Adrenal gland (tissue), 12 donors: ENCODE results near the gene PRDM16. TPM values are rescaled to one million over a fixed set of nuclear protein-coding genes. Genes with fewer than 3 reads are reported as not detected.
A peak's percentile ranks its signal among the peaks of the same experiment; 100 is the strongest.

ENCODE experiments used
- DNase-seq, 7 donors: peaks; one replicate each; pipeline ENCODE4 v3.0.0-alpha.2; 2019 to 2020
- H3K27ac ChIP-seq, 5 donors: fragments of 200-600 bp; sonication (generic) in 4 of 5; 1 replicate in 3 of 5; 2 replicates in 2 of 5; pipeline versions ENCODE4 v1.5.1 to v1.8.0; 2016 to 2020; ENCODE audit warnings: mild to moderate bottlenecking in 1 of 5
- H3K27me3 ChIP-seq: fragments of 200-600 bp; 2 replicates; pipeline ENCODE4 v1.8.0; 2021
- H3K36me3 ChIP-seq, 2 donors: fragments of 200-600 bp; replicated peaks in 1 of 2; 1 replicate in 1 of 2; 2 replicates in 1 of 2; pipeline versions ENCODE4 v1.5.1 to v1.8.0; 2018 to 2022
- H3K4me1 ChIP-seq, 2 donors: fragments of 200-600 bp; replicated peaks in 1 of 2; 1 replicate in 1 of 2; 2 replicates in 1 of 2; pipeline versions ENCODE4 v1.5.1 to v1.8.0; 2018 to 2021
- H3K4me3 ChIP-seq, 4 donors: fragments of 200-600 bp; sonication (generic) in 3 of 4; one replicate each; pipeline ENCODE4 v1.5.1; 2016 to 2018
- H3K9me3 ChIP-seq, 3 donors: fragments of 200-600 bp; sonication (generic) in 1 of 3; replicated peaks in 1 of 3; 1 replicate in 2 of 3; 2 replicates in 1 of 3; pipeline versions ENCODE4 v1.5.1 to v1.8.0; 2016 to 2021
- CTCF ChIP-seq, 6 experiments: fragments of 450-650 bp in 4 of 6; fragments of 200-600 bp in 2 of 6; sonication (generic) in 1 of 6; IDR thresholded peaks; 1 replicate in 5 of 6; 2 replicates in 1 of 6; pipeline versions ENCODE4 v1.5.1 to v1.8.0; 2016 to 2021; ENCODE audit warnings: antibody characterized with exemption in 6 of 6, mild to moderate bottlenecking in 2 of 6, moderate library complexity in 1 of 6
- POLR2A ChIP-seq, 2 donors: fragments of 450-650 bp; IDR thresholded peaks; one replicate each; pipeline ENCODE4 v1.6.1; 2017; ENCODE audit warnings: antibody characterized with exemption in 2 of 2, mild to moderate bottlenecking in 2 of 2, moderate library complexity in 1 of 2
- WGBS, 4 donors: extraction: QIAGEN DNeasy Blood & Tissue Kit in 2 of 4; methylation state at CpG; one replicate each; pipeline versions ENCODE4 v1.1.5 to v1.1.7; 2013 to 2017; 5-methylcytosine and 5-hydroxymethylcytosine counted together
- intact Hi-C, 2 donors: fragments of 100-400 bp; cut with DNase I; formaldehyde crosslinking; loops; one replicate each; pipeline versions ENCODE4 v1.14.1 to v1.15.0; 2022 to 2023
- polyA plus RNA-seq, 3 donors: library from polyadenylated mRNA; stranded (reverse); fragments of 200-250 nt in 2 of 3; fragments of 350-450 nt in 1 of 3; fragmentation: Illumina TruSeq in 1 of 3; extraction: RNeasy Lipid Tissue Mini Kit (QIAGEN cat#74804) in 1 of 3; gene quantifications; one replicate each; pipeline ENCODE4 v1.2.3, GENCODE V29; 2013 to 2014
- total RNA-seq, 9 donors: library from RNA; depleted of rRNA in 4 of 9; stranded (reverse); fragments of >200 nt in 4 of 9; fragments of 120-200 nt in 1 of 9; fragmentation: NEBNext Ultra II Directional in 1 of 9; extraction: Animal tissue kit (Norgen Biotek cat#: 25700) in 1 of 9; gene quantifications; one replicate each; pipeline versions ENCODE4 v1.1.0 to v1.2.4, GENCODE V29; 2013 to 2023
- donor health status: healthy with polysubstance abuse.
- donor health status: Bipolar disorder and iron deficiency.
- donor health status: DM: yes; HTN: yes; CAD: no.
- donor health status: DM: no; HTN: no; CAD: no.
- donor health status: DM: no; HTN: no; CAD: no.
- donor health status: DM: yes; HTN: yes; CAD: no.

Gene PRDM16
- total and polyA plus RNA-seq, 12 donors: 0.04 to 2.8 (median 0.61) TPM; not detected in 1

- Histone ChIP-seq H3K27me3 (peaks cover 4% of the 10 kb centered on the region), H3K27ac (no peak overlapping the region), H3K9me3 (no peaks in the 10 kb centered on the region), H3K4me3 (no peak overlapping the region), H3K36me3 (no peaks in the 10 kb centered on the region), H3K4me1 (no peaks in the 10 kb centered on the region)
- intact Hi-C loops: no loop called here
- no peak for DNase-seq
- WGBS, 4 donors: 63 to 77% (median 71%) methylated on average over 11 of the region's 11 CpGs
- no peak for TF ChIP-seq CTCF (IDR thresholded peaks at IDR 0.05)
- TF ChIP-seq POLR2A (IDR thresholded peaks at IDR 0.05): no peak
Observed at GRCh38 chr1:3364983-3365382, 296.0 kb downstream of the PRDM16 start.

GRCh38 chr1:3365523-3366125 is 296.6 kb downstream of the PRDM16 start:
- no peaks in the 10 kb centered on the region for H3K36me3 ChIP-seq
- no peaks in the 10 kb centered on the region for H3K4me1 ChIP-seq
- intact Hi-C loops: no loop called here
- peak overlapping the region in 2 of 5 donors; percentile 54 to 76 for H3K27ac ChIP-seq
- H3K27me3 ChIP-seq: peaks cover 4% of the 10 kb centered on the region
- TF ChIP-seq POLR2A (IDR thresholded peaks at IDR 0.05): no peak
- TF ChIP-seq CTCF (IDR thresholded peaks at IDR 0.05): no peak
- no peaks in the 10 kb centered on the region for H3K9me3 ChIP-seq
- no peak overlapping the region for H3K4me3 ChIP-seq
- 48 to 53% (median 51%) methylated on average over 6 to 22 of the region's 22 CpGs for WGBS, 4 donors
- no peak for DNase-seq

- WGBS, 4 donors: 53 to 72% (median 60%) methylated on average over 23 to 42 of the region's 42 CpGs
- H3K27ac ChIP-seq: peak overlapping the region in 2 of 5 donors; percentile 54 to 76
- H3K9me3 ChIP-seq: no peaks in the 10 kb centered on the region
- no peaks in the 10 kb centered on the region for H3K36me3 ChIP-seq
- peaks cover 4% of the 10 kb centered on the region for H3K27me3 ChIP-seq
- H3K4me3 ChIP-seq: no peak overlapping the region
- peak in 3 of 7 donors; percentile 9 to 27 (median 23) for DNase-seq
- intact Hi-C loops: no loop called here
- TF ChIP-seq POLR2A (IDR thresholded peaks at IDR 0.05): no peak
- TF ChIP-seq CTCF (IDR thresholded peaks at IDR 0.05): no peak
- H3K4me1 ChIP-seq: no peaks in the 10 kb centered on the region
Observed at GRCh38 chr1:3366126-3367051, 297.4 kb downstream of the PRDM16 start.

- no peaks in the 10 kb centered on the region for H3K36me3 ChIP-seq
- no peak overlapping the region for H3K4me3 ChIP-seq
- WGBS, 4 donors: 74 to 80% (median 77%) methylated on average over 11 of the region's 11 CpGs
- no peak for DNase-seq
- intact Hi-C loops: no loop called here
- H3K27me3 ChIP-seq: peaks cover 4% of the 10 kb centered on the region
- H3K4me1 ChIP-seq: no peaks in the 10 kb centered on the region
- TF ChIP-seq POLR2A (IDR thresholded peaks at IDR 0.05) (no peak), CTCF (IDR thresholded peaks at IDR 0.05) (no peak)
- no peaks in the 10 kb centered on the region for H3K9me3 ChIP-seq
- no peak overlapping the region for H3K27ac ChIP-seq
Observed at GRCh38 chr1:3367376-3367775, 298.4 kb downstream of the PRDM16 start.
